Rectal smooth muscle tissue (tissue), 1 donor: ENCODE measurements around the gene RHCE.
A peak's percentile ranks its signal among the peaks of the same experiment; 100 is the strongest.
"Not testable (repeated sequence)": the region's sequence is repeated elsewhere in the genome, so short reads cannot be mapped to it uniquely, and the experiment has no call there.

Source experiments
- H3K27ac ChIP-seq: one replicate; pipeline ENCODE4 v1.7.0; 2013; ENCODE audit warnings: low read depth, low read length, inconsistent platforms
- H3K27me3 ChIP-seq: one replicate; pipeline ENCODE4 v1.7.0; 2013; ENCODE audit warnings: low read length; ENCODE audit not compliant: control insufficient read depth, insufficient read depth
- H3K36me3 ChIP-seq: one replicate; pipeline ENCODE4 v1.7.0; 2013; ENCODE audit warnings: low read length; ENCODE audit not compliant: control insufficient read depth, insufficient read depth
- H3K4me1 ChIP-seq: one replicate; pipeline ENCODE4 v1.7.0; 2013; ENCODE audit warnings: low read length; ENCODE audit not compliant: control insufficient read depth, insufficient read depth
- H3K4me3 ChIP-seq: one replicate; pipeline ENCODE4 v1.7.0; 2013; ENCODE audit warnings: low read length
- H3K9ac ChIP-seq: one replicate; pipeline ENCODE4 v1.7.0; 2013; ENCODE audit warnings: low read length

Gene RHCE

GRCh38 chr1:25447547-25447946, 26.9 kb upstream of the RHCE start:
- Histone ChIP-seq H3K9ac (no peak overlapping the region), H3K36me3 (peaks cover 2% of the 10 kb centered on the region), H3K27me3 (no peaks in the 10 kb centered on the region), H3K27ac (no peak overlapping the region), H3K4me3 (no peak overlapping the region), H3K4me1 (no peaks in the 10 kb centered on the region)

DNA sequence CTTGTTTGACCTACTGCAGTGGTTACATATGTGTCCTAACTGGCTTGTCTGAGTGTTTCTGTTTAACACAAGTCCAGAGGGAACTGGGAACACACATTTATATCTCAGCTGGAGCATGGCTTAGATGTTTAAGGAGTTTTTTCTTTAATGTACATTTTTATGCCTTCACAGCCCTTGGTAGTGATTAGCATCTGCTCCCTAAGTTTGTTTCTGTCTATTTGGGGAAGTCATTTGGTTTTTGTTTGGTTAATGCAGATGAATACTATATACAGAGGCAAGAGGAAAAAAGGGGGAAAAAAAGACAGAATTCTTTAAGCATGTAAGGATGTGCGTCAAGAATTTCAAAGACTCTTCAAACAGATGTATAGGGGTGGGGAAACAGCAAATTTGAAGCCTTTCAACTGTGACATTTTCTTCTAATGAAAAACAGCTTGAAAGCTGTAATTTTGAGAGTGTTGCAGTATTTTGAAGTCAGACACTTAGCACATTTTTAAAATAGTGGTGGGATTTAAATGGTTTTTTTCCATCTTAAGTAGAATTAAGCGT, 25.4 kb upstream of the RHCE start:
- H3K27ac ChIP-seq, result no peak overlapping the region
- H3K36me3 ChIP-seq, result peaks cover 2% of the 10 kb centered on the region
- no peaks in the 10 kb centered on the region for H3K4me1 ChIP-seq
- H3K27me3 ChIP-seq, result no peaks in the 10 kb centered on the region
- no peak overlapping the region for H3K9ac ChIP-seq
- H3K4me3 ChIP-seq, result no peak overlapping the region

DNA sequence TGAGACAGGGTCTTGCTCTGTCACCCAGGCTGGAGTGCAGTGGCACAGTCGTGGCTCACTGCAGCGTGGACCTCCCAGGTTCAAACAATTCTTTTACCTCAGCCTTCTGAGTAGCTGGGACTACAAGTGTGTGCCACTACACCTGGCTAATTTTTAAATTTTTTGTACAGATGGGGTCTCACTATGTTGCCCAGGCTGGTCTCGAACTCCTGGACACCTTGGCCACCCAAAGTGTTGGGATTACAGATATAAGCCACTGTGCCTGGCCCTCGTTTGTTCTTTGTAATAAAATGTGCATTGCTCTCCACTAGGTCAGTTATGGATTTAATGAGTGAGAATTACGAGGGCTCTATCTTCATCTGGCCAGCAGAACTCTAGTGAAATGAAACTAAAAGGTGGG, 24.0 kb upstream of the RHCE start:
- H3K4me3 ChIP-seq, H3K4me1 ChIP-seq, H3K27ac ChIP-seq, H3K9ac ChIP-seq, H3K36me3 ChIP-seq, H3K27me3 ChIP-seq: not testable (repeated sequence)

DNA sequence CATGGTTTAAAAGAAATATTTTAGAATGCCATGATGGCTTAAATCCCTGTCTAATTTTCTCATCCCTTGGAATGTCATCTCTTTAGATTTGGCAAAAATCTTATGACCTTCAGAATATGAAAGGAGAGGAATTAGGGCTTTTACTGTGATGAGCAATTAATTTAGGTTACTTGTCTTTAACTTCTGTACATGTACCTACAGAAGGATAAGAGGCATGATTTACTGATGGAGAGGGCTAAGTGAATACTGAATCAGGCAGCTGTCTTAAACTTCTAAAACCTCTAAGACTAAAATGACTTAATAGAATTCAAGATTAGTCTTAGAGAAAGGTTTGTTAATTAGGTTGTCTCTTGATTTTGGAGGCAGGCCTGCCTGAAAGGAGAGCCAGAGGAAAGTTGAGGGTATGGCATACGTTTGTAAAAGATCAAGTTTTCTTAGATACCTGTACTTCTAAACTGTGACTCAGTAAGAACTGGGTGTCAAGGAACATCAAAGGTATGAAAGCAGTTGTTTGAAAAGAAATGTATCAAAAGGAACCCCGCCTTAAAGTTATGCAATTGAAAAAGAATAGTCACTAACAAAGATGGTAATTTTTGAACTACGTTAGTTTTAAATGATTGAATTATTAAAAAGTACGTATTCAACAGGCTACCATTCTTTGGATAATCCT, 22.5 kb upstream of the RHCE start:
- Histone ChIP-seq H3K27ac (no peak overlapping the region), H3K4me3 (no peak overlapping the region), H3K4me1 (no peaks in the 10 kb centered on the region), H3K27me3 (no peaks in the 10 kb centered on the region), H3K36me3 (no peaks in the 10 kb centered on the region), H3K9ac (no peak overlapping the region)

- H3K27me3 ChIP-seq, result no peaks in the 10 kb centered on the region
- no peak overlapping the region for H3K27ac ChIP-seq
- H3K36me3 ChIP-seq, result no peaks in the 10 kb centered on the region
These were observed 21.6 kb upstream of the RHCE start for GRCh38 chr1:25442178-25442577.

GRCh38 chr1:25439287-25439686, 18.7 kb upstream of the RHCE start:
- Histone ChIP-seq H3K27me3 (no peaks in the 10 kb centered on the region), H3K27ac (no peak overlapping the region), H3K9ac (no peak overlapping the region), H3K4me3 (no peak overlapping the region), H3K4me1 (peaks cover 6% of the 10 kb centered on the region), H3K36me3 (no peaks in the 10 kb centered on the region)

More at GRCh38 chr1:25442178-25442577, 21.6 kb upstream of the RHCE start:
- Histone ChIP-seq H3K9ac (no peak overlapping the region), H3K4me1 (no peaks in the 10 kb centered on the region), H3K4me3 (no peak overlapping the region)

- Histone ChIP-seq H3K36me3 (no peaks in the 10 kb centered on the region), H3K4me1 (peaks cover 10% of the 10 kb centered on the region), H3K4me3 (no peak overlapping the region), H3K27me3 (no peaks in the 10 kb centered on the region), H3K27ac (no peak overlapping the region), H3K9ac (no peak overlapping the region)
These were observed 17.0 kb upstream of the RHCE start for GRCh38 chr1:25437672-25438071.

- peaks cover 10% of the 10 kb centered on the region for H3K4me1 ChIP-seq
- no peak overlapping the region for H3K27ac ChIP-seq
- H3K27me3 ChIP-seq, result no peaks in the 10 kb centered on the region
- H3K4me3 ChIP-seq, result no peak overlapping the region
- no peak overlapping the region for H3K9ac ChIP-seq
- no peaks in the 10 kb centered on the region for H3K36me3 ChIP-seq
These were observed 14.9 kb upstream of the RHCE start for GRCh38 chr1:25435397-25436108.

- Histone ChIP-seq H3K27me3 (no peaks in the 10 kb centered on the region), H3K27ac (no peak overlapping the region), H3K9ac (no peak overlapping the region), H3K4me1 (peaks cover 10% of the 10 kb centered on the region), H3K4me3 (no peak overlapping the region), H3K36me3 (no peaks in the 10 kb centered on the region)
These were observed 13.0 kb upstream of the RHCE start for GRCh38 chr1:25433389-25434186.

DNA sequence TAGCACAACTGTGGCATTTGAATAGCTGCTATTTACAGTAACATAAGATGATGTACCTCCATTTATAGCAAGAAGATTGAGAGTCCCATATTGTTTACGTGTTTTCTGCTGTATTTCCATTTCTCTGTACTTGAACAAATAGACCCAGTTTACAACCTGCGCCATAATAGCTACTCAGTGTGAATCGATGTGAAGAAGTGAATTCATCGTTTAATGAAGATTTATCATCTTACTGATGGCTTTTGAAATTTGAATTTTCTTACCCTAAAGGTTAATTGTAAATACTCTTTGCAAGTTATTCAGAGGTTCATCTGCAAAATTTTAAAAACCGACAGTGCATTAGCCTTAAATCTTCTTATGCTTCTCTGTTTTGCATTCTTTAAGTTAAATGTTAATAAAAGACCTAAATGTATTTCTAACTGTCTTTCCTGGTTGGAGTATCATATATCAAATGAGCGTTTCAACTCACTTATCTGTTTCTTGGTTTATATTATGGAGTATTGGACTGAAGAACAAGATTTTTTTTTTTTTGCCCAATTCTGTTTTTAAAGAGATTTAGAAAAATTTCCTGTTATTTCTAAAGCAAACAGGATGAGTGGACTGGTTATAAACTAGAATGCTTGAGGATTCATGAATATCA, 12.2 kb upstream of the RHCE start:
- Histone ChIP-seq H3K27me3 (no peaks in the 10 kb centered on the region), H3K4me3 (no peak overlapping the region), H3K27ac (no peak overlapping the region), H3K9ac (no peak overlapping the region), H3K36me3 (no peaks in the 10 kb centered on the region), H3K4me1 (peaks cover 10% of the 10 kb centered on the region)

GRCh38 chr1:25431955-25432719, 11.5 kb upstream of the RHCE start:
- no peak overlapping the region for H3K9ac ChIP-seq
- no peaks in the 10 kb centered on the region for H3K27me3 ChIP-seq
- no peaks in the 10 kb centered on the region for H3K36me3 ChIP-seq
- peaks cover 10% of the 10 kb centered on the region for H3K4me1 ChIP-seq
- peak overlapping the region; percentile 81 for H3K4me3 ChIP-seq
- peak overlapping the region; percentile 80 for H3K27ac ChIP-seq
